ENCODE measurements around the gene ZNF70. TPM values are rescaled to one million over a fixed set of nuclear protein-coding genes. Genes with fewer than 3 reads are reported as not detected.
"Not testable (repeated sequence)": the region's sequence is repeated elsewhere in the genome, so short reads cannot be mapped to it uniquely, and the experiment has no call there.

The ZNF70 gene
- polyA plus RNA-seq, 4 donors, result 5.0 to 5.8 (median 5.5) TPM

DNA sequence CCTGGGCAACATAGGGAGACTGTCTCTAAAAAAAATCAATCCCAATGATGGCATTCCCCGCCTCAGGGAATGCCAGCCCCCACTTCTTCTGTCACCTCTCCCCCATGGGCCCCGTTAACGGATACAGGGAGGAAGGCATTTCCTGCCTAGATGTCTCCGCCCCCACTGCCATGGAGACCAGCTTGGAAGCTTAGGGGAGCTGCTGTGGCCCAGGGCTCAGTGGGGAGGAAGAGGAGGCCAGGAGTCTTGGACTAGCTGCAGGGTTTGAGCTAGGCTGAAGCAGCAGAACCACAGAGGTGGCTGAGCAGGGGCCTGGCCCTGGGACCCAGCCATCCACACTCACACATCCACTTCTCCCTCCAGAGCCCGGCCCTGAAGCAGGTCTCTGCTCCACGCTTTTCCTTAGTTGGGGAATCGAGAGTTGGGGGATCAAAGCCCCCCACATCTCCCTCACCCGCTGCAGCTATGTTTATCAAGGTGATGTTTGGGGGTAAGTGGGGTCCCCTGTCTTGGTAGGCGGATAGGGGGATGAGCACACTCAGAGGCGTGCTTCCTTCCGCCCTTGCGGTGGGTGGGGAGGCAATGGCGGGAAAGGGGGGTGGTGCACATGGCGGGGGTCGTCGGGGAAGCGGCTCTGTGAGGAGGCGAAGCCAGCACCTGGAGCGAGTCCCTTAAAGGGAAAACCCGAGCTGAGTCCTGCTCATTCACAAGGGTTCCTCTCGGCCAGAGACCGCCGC is 12.1 kb upstream of the ZNF70 start, which contains the start of gene C22orf15:
Gene C22orf15 (plus strand): TSS at position 149 of the 737 bp plus-strand sequence. CDS start 317 bp downstream, at position 466.
- DNase-seq (ENCODE audit: low read depth in 4 of 4, low spot score in 3 of 4), result no peak

DNA sequence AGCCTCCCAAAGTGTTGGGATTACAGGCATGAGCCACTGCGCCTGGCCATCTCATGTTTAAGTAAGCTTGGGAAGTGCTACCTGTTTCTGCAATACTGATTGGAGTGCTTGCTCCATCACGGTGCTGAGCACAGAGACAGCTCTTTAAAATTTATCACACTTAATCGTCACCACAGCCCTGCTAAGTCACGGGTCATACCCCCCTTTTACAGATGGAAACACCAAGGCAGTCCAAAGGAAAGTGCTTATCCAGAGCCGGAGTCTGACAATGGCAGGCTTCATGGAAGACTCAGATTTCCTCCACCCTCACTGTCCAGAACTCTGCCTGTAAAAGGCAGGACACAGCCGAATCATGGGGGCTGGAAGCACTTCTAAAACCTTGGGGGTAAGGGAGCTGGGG is 9.1 kb upstream of the ZNF70 start:
- no peak for DNase-seq (ENCODE audit: low read depth in 4 of 4, low spot score in 3 of 4)

DNA sequence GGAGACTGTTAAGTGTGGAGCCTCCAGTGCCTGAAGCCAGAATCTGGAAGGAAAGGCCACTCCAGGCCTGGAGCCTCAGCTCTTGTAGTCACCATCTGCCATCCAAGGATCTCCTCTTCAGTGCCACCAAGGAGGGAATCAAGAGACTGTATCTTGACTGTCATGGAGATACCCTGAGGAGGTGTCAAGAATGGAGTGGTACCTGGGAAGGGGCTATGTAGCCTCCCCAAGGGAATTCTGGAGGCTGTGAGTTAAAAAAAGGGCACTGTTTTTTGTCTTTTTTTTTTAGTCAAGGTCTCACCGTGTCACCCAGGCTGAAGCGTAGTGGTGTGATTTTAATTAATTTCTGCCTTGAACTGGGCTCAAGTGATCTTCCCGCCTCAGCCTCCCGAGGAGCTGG is 8.7 kb upstream of the ZNF70 start:
- DNase-seq (ENCODE audit: low read depth in 4 of 4, low spot score in 3 of 4), result no peak

DNA sequence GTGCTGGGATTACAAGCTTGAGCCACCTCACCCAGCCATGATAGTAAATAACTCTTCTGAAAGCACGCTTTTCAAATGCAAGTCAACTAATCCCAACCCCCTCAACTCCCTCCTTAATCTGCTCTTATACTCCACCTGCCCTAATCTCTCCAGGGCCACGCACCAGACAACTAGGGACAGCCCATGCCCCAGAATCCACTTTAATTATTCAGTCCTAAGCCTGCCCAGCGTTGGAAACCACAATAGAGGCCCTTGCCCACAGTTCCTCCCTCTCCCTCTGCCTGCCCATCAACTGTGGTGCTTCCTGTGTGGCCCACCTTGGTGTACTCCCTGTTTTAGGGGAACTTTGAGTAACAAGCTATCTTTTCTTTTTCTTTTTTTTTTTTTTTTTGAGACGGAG is 6.0 kb upstream of the ZNF70 start:
- no peak for DNase-seq (ENCODE audit: low read depth in 4 of 4, low spot score in 3 of 4)

DNA sequence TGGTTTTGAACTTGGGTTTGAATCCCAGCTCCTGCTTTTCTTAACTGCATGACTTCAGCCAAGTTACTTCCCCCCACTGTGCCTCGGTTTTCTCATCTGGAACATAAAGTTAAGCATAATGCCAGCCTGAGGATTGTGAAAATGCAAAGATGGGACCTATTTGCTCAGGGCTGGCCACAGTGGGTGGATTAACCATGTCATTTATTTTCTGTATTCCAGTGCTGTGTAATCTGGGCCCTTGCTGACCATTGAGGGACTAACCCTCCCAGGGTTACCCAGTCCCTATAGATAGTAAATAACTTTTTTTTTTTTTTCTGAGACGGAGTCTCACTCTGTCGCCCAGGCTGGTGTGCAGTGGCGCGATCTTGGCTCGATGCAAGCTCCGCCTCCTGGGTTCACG is 4.8 kb upstream of the ZNF70 start:
- DNase-seq (ENCODE audit: low read depth in 4 of 4, low spot score in 3 of 4), result no peak

DNA sequence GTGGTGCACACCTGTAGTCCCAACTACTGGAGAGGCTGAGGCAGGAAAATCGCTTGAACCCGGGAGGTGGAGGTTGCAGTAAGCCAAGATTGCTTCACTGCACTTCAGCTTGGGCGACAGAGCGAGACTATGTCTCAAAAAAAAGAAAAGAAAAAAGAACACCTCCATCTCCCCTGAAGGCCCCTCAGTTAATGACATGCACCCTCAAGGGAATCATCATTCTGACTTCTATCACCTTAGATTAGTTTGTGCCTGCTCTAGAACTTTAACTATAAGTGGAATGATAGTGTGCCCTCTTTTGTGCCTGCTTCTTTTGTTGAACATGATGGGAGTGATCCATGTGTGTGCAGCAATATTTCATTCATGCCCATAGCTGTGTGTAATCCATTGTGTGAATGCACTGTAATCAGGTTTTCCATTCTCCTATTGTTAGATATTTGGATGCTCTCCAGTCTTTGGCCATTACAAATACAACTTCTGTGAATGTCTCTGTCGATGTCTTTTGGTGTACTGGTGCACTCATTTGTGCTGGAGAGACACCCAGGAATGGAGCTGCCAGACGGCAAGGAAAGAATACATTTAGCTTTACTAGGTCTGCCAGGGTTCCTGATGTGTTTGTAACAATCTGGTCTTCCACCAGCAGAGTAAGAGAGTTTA is 4.2 kb upstream of the ZNF70 start:
- DNase-seq (ENCODE audit: low read depth in 4 of 4, low spot score in 3 of 4), result no peak

DNA sequence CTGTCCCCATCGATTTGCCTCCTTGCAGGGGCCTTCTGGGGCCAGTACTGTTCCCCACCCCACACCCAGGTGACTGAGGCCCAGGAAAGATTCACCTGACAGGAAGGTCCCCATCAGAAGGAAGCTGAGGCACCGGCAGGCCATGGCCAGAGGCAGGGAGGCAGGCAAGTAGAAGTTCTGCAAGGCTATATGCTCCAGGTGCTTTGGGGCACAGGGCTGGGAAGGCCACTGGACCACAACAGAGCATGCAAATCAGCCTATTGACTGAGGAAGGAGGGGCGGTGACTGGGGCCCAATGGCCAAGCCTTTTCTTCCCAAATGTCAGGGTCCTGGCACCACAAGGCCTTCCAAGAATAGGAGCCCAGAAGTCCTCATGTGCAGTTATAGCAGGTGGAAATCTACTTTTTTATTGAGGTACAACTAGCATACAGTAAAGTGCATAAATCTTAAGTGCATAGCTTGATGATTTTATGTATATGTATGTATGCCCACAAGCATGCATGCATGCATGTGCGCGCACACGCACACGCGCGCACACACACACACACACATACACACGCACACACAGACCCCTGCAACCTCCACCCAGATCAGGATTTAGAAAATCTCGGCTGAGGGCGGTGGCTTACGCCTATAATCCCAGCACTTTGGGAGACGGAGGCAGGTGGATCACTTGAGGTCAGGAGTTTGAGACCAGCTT is 3.5 kb upstream of the ZNF70 start, which contains the start of gene VPREB3:
Gene VPREB3 (minus strand): TSS at position 206 of the 700 bp plus-strand sequence. CDS start 62 bp downstream, at position 144.
- DNase-seq (ENCODE audit: low read depth in 4 of 4, low spot score in 3 of 4), result no peak

DNA sequence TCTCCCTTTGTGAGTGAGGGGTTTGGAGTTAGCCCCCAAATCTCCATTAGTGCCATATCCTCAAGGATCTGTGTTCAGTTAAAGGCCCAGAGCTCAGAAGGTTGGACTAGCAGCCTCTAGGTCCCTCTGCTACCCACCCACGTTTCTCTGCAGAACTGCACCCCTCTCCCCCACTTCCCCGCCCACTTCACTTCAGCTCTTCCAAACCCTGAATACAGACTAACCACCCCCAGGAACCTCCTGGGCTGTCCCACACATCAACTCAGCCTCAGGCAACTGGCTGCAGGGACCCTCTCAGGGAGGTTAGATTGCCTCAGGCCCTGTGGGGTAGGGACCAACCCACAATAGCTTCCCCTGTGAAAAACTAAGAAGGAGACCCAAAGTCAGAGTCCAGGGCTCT is 2.5 kb upstream of the ZNF70 start:
- no peak for DNase-seq (ENCODE audit: low read depth in 4 of 4, low spot score in 3 of 4)

DNA sequence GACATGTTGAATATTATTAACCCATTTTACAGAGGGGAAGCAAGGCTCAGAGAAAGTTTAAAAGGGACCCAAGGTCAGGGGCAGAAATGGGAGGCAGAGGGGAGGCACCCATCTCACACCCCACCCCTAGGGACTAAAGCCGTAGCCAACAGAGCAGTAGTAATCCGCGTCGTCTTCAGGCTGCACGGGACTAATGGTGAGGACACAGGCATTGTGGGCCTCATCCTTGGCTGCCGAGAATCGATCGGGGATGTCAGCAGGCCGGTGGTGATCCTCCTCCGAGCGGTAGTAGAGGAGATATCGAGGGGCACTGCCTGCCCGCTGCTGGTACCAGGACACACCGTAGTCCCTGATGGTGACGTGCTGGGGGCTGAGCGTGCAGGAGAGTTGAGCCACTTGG is 1.8 kb upstream of the ZNF70 start:
- DNase-seq (ENCODE audit: low read depth in 4 of 4, low spot score in 3 of 4), result no peak

DNA sequence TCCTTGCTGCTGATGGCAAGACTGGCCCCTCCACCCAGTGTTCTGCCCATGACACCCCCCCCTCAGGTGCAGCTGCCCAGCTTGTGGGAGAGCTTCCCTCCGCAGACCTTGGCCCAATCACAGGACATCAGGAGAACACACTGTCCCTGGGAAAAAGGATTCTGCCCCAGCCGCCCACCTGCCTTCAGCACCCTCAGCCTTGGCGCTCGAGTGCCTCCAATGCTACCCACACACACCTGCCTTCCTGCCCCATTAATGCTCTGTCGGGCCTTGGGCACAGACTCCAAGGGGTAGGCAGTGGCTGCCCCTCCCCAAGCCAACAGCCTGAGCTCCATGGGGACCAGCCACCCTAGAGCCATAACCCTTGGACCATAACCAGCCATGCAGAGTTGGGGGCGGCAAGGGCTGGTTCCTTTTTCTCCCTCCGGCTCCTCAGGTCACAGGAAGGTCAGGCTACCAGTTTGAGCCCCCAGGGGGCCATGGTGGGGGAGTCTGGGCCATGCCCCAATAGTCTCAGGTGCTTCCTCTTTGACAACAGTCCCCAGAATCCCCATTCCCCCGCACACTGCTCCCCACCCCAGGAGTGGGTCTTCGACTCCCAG is 1.3 kb upstream of the ZNF70 start:
- DNase-seq (ENCODE audit: low read depth in 4 of 4, low spot score in 3 of 4), result no peak

DNA sequence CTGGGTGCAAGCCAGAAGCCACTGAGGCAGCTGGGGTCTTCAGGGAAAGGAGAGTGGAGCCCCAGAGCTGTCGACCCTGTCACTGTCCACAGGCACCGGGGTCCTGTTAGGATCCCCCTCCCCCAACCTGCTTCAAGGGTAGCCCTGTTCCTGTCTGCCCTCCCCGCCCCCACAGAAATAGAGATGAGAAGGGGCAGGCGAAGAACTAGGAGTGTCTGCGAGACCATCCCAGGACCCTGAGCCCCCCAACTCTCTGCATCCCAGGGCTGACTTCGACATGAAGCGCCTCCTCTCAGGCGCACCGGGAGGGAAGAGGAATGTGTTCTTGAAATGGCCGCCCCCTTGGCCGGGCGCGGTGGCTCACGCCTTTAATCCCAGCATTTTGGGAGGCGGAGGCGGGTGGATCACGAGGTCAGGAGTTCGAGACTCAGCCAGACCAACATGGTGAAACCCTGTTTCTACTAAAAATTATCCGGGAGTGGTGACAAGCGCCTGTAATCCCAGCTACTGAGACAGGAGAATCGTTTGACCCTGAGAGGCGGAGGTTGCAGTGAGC is 607 bp upstream of the ZNF70 start:
- DNase-seq (ENCODE audit: low read depth in 4 of 4, low spot score in 3 of 4), result no peak

DNA sequence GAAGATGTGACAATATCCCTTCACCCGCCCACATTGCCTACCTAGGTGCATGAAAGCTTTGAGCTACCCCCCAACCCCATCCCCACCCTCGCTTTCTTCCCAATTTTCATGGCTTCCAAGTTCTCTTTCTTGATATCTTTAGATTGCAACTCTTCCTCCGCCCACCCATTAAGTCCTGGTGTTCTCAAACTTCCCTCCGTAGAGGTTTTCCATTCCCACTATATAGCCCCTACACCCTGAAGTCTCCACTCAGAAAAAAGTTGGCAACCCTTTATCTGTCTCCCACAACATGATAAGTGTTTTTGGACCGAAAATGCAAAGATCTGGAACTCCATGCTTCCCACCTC is 572 bp downstream of the ZNF70 start:
- no peak for DNase-seq (ENCODE audit: low read depth in 4 of 4, low spot score in 3 of 4)

DNA sequence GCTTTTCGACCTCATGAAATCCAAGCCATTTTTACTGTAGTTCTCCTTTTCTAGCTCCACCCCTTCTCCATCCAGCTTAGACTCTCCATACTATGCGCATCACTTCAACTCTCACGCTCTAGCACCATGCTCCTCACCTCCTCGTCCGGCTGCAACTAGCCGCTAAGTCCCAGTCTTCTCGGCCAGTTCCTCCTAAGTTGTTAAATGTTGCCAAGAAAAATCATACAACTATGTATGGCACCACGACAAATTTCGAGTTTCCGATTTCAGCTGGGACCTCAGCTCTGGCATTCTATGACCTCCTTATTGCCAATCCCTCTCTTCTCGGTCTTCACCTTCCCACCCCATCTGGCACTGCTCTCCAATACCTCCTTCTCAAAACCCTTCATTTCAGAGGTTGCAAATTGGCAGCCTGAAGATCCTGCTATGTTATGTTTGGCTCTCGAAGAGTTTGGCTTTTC is 1.0 kb downstream of the ZNF70 start:
- no peak for DNase-seq (ENCODE audit: low read depth in 4 of 4, low spot score in 3 of 4)

DNA sequence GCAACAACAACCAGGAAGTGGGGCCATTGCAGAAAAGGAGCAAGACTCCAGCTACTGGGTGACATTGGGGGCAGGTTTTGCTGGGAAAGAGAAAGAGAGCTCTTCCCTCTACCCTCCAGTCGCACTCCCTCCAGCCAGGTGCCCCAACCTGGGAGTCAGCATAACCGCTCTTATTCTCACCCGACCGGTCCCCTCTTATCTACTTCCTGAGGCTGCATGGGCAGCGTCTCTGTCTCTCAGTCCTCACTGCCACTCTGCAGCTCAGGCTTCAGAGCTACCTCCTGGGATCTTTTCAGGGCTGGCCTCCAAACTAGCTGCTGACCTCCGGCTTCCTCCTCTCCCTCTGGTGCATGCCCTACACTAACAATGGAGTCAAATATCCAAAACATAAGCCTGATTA is 5.1 kb downstream of the ZNF70 start:
- no peak for DNase-seq (ENCODE audit: low read depth in 4 of 4, low spot score in 3 of 4)

DNA sequence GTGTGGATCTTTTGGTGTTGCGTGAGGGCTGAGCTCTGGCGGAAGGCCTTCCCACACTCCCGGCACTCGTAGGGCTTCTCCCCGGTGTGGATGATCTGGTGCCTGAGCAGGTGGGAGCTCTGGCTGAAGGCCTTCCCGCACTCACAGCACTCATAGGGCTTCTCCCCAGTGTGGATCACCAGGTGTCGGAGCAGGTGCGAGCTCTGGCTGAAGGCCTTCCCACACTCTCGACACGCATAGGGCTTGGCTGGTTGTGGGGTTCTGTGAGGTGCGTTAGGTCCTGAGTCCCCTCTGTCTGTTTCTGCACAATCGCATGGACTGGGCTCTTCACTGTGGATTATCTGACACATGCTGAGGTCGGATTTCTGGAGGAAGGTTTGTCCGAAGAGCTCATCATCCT is 6.4 kb downstream of the ZNF70 start:
- no peak for DNase-seq (ENCODE audit: low read depth in 4 of 4, low spot score in 3 of 4)

DNA sequence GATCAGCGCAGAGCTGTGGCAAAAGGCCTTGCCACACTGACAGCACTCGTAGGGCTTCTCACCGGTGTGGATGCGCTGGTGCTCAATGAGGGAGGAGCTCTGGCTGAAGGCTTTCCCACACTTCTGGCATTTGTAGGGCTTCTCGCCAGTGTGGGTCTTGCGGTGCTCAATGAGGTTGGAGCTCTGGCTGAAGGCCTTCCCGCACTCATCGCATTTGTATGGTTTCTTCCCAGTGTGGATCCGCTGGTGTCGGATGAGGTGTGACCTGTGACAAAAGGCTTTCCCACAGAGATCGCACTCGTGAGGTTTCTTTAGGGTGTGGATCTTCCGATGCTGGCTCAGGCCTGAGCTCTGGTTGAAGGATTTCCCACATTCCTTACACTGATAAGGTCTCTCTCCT is 6.9 kb downstream of the ZNF70 start:
- no peak for DNase-seq (ENCODE audit: low read depth in 4 of 4, low spot score in 3 of 4)

DNA sequence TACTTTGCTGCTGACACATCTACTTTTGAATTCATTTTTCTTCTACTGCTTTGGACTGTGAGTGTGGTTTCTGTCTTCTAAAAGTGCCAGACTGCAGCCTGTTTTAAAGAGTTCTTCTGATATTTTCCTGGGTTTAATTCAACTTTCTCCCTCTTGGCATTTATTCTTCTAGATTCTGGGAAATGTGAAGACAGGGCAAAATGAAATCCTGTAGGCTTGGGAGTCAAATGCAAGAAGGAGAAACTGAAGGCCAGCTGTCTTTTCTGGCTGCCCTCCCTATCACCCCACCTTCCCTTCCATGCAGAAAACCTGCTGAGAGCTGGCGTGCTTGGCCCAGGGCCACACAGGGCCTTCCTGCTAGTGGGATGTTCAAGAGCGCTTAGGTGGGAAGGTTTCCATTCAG is 7.6 kb downstream of the ZNF70 start:
- DNase-seq (ENCODE audit: low read depth in 4 of 4, low spot score in 3 of 4), result no peak

DNA sequence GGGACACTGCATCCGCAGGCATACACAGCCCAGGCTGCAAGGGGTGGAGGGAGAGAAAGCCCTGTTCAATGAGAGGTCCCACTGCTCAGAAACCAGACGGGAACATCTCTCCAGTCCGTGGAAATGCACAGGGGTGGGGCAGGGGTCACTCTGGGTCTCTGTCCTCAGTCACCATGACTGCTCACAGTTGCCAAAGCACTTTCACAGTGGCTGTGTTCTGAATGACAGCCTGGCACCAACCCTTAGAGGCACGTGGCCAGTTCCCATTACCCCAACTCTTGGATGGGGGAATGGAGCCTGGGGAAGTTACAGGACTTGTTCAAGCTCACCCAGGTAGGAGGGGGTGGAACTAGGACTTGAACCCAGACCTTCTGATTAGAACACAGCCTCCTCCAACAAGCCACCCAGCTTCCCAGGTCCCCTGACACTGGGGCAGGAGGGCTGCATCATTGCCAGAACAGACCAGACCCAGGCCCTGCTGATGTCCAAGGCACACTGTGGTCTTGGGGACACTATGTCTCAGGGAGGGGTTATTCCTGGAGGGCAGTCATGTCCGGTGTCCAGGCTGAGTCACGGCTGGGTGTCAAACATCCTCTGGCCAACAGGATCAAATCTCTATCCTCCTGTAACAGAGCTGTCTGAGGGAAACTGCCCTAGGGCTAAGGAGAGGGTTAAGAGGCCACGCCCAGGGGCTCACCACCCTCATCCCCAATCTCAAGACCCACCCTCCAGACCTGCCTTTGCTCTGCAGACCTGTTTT is 8.2 kb downstream of the ZNF70 start:
- DNase-seq (ENCODE audit: low read depth in 4 of 4, low spot score in 3 of 4), result no peak

DNA sequence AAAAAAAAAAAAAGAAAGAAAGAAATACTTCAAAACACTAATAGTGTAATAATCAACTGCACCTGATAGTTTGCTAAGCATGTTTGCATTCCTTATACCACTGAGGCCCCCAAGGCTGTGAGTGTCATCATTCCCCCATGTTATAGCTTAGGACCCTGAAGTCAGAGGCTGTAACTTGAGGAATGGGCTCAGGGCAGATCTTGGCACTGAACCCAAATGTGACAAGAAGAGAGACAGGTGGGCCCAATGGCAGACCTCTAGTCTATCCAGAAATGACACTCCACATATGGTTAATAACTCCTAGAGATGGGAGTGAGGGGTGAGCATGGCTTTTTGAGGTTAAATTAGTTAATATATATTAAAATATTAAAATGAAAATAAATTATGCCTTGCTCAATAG is 13.2 kb downstream of the ZNF70 start:
- no peak for DNase-seq (ENCODE audit: low read depth in 4 of 4, low spot score in 3 of 4)

DNA sequence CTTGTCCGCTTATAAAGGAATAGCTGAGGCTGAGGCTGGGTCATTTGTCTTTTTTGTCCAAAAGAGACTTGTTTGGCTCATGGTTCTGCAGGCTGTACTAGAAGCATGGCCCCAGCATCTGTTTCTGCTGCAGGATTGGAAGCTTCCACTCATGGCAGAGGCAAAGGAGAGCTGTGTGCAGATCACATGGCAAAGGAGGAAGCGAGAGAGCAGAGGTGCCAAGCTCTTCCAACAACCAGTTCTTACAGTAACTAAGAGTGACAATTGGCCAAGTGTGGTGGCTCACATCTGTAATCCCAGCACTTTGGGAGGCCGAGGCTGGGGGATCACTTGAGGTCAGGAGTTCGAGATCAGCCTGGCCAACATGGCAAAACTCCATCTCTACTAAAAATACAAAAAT is 22.8 kb downstream of the ZNF70 start:
- not testable (repeated sequence) for DNase-seq (ENCODE audit: low read depth in 4 of 4, low spot score in 3 of 4)
